ENCODE data around the gene GAB3. TPM values are rescaled to one million over a fixed set of nuclear protein-coding genes. Genes with fewer than 3 reads are reported as not detected.

Gene GAB3
- total and polyA plus RNA-seq, 2 of the 4 experiments (the other 2 are of a cell fraction) = 2.2 to 3.7 TPM

- H3K27ac ChIP-seq (ENCODE audit: insufficient read depth, low read length) = no peak overlapping the region
- no peak overlapping the region for H2BK15ac ChIP-seq (ENCODE audit: low read depth, low read length)
- H3K4me1 ChIP-seq (ENCODE audit: control insufficient read depth, insufficient read depth, low read length) = peaks cover 38% of the 10 kb centered on the region
- no peaks in the 10 kb centered on the region for H3K36me3 ChIP-seq (ENCODE audit: control insufficient read depth, insufficient read depth, low read length)
- H3K18ac ChIP-seq (ENCODE audit: low read depth, low read length) = no peak overlapping the region
- CTCF ChIA-PET = no interaction called here
- H3K14ac ChIP-seq (replicated peaks; ENCODE audit: low read depth, low read length) = no peak overlapping the region
- intact Hi-C loops (cut with micrococcal nuclease) = no loop called here
- no peaks in the 10 kb centered on the region for H3K27me3 ChIP-seq (ENCODE audit: control insufficient read depth, insufficient read depth, low read length)
- no peak overlapping the region for H3K9ac ChIP-seq (ENCODE audit: low read depth, low read length)
- no peak overlapping the region for H2BK5ac ChIP-seq (ENCODE audit: low read depth, low read length, poor library complexity, severe bottlenecking)
- no peaks in the 10 kb centered on the region for H4K20me1 ChIP-seq (ENCODE audit: insufficient read depth, low read length)
- peaks cover 15% of the 10 kb centered on the region; the same call in 1 of the 2 replicates for H3K9me1 ChIP-seq (ENCODE audit: insufficient read depth, low read length)
- no peak overlapping the region for H4K91ac ChIP-seq (ENCODE audit: insufficient read depth, low read depth, low read length)
- no peak overlapping the region for H3K23ac ChIP-seq (ENCODE audit: low read depth, low read length)
- WGBS, 2 experiments (ENCODE audit: extremely low coverage in 2 of 2, insufficient read length in 1 of 2) = no CpG with 5 or more reads among the region's 5 CpGs
- no peak overlapping the region for H2AFZ ChIP-seq (replicated peaks; ENCODE audit: low read length, poor library complexity)
- H4K8ac ChIP-seq (ENCODE audit: low read depth in 2 of 2, low read length in 2 of 2) = no peak overlapping the region
- H3K4me2 ChIP-seq (ENCODE audit: low read depth, low read length) = no peak overlapping the region
- no peak overlapping the region for H2AK9ac ChIP-seq (replicated peaks; ENCODE audit: low read depth, low read length, poor library complexity)
- BruUV-seq (replicated peaks) = no TSS peak
- in situ Hi-C loops (cut with MboI; ENCODE audit: low sequenced_read_pairs) = loop anchor here (25.0 kb wide), 1 partner anchor 144 kb away; the partner anchor contains the start of gene CTAG1A
- no peak overlapping the region for H3K4ac ChIP-seq (ENCODE audit: low read depth, low read length)
- H2BK20ac ChIP-seq (ENCODE audit: low read depth, low read length) = 0 out of 2 replicates have a peak overlapping the region, but pooled peaks have one; percentile 30
- H3K56ac ChIP-seq (ENCODE audit: extremely low read depth, insufficient read depth, low read length) = no peak overlapping the region
- POLR2A ChIA-PET (ENCODE audit: unreplicated experiment) = no interaction called here
- TF ChIP-seq MAFK (IDR thresholded peaks at IDR 0.05; ENCODE audit: low read depth, low read length) = no peak
- TF ChIP-seq RAD21 (IDR thresholded peaks at IDR 0.05; ENCODE audit: low read length) = no peak
- no peak for TF ChIP-seq RCOR1 (IDR thresholded peaks at IDR 0.05; ENCODE audit: insufficient replicate concordance, low read length)
- TF ChIP-seq CEBPB (IDR thresholded peaks at IDR 0.05; ENCODE audit: low read depth, low read length) = no peak
- no peak for TF ChIP-seq CHD1 (IDR thresholded peaks at IDR 0.05; ENCODE audit: low read depth, low read length)
- TF ChIP-seq FOS (IDR thresholded peaks at IDR 0.05; ENCODE audit: low read depth, low read length) = no peak
- no peak for TF ChIP-seq RFX5 (IDR thresholded peaks at IDR 0.05; ENCODE audit: low read depth, low read length)
- no peak for TF ChIP-seq MAZ (IDR thresholded peaks at IDR 0.05; ENCODE audit: borderline replicate concordance, low read depth, low read length)
- no peak overlapping the region for H2BK120ac ChIP-seq (ENCODE audit: low read depth, low read length)
- no peak overlapping the region for H2AK5ac ChIP-seq (ENCODE audit: low read depth, low read length)
- H4K5ac ChIP-seq (ENCODE audit: low read depth, low read length) = no peak overlapping the region
- H3K79me1 ChIP-seq (ENCODE audit: low read depth in 1 of 2, low read length in 2 of 2) = no peaks in the 10 kb centered on the region; a peak in 1 of 4 replicates
- DNase-seq (no peak), ATAC-seq (ENCODE audit: low read depth) (no peak)
- no peak overlapping the region for H3K4me3 ChIP-seq (ENCODE audit: insufficient read depth, low read depth, low read length)
- no peaks in the 10 kb centered on the region for H3K9me3 ChIP-seq (ENCODE audit: control insufficient read depth, insufficient read depth, low read length)
- dilution Hi-C loops (cut with HindIII; ENCODE audit: low sequenced_read_pairs, unreplicated experiment) = no loop called here
Measured at GRCh38 chrX:154731184-154731583, 19.7 kb downstream of the GAB3 start.
